Endothelial cell of umbilical vein (primary cell): ENCODE data around the gene RHBDD3. TPM values are rescaled to one million over a fixed set of nuclear protein-coding genes. Genes with fewer than 3 reads are reported as not detected.

ENCODE experiments used
- BruUV-seq: library from RNA; stranded (reverse); fragments of 400-500 nt; replicated peaks from 2 replicates; lab custom pipeline; 2021; lab: Mats Ljungman, UMichigan
- CTCF ChIA-PET: fragments of 300-600, 350-600 bp; sonication (Branson Sonifier 250); formaldehyde crosslinking; loops from one replicate; lab custom pipeline; 2021; ENCODE audit warnings: antibody characterized with exemption, inconsistent platforms; lab: Charles Lee
- POLR2A ChIA-PET: fragments of 300-600, 350-600 bp; sonication (Branson Sonifier 250); formaldehyde crosslinking; loops from one replicate; lab custom pipeline; 2021; ENCODE audit warnings: antibody characterized with exemption, inconsistent platforms; lab: Charles Lee
- DNase-seq: peaks from one replicate; pipeline ENCODE4 v3.0.0-alpha.2; 2011; ENCODE audit warnings: low read depth, low spot score
- FAIRE-seq: peaks from 2 replicates; lab custom pipeline; 2011; peaks lifted over from hg19 to GRCh38; lab: Jason Lieb, UNC
- H2AFZ ChIP-seq: 2 replicates; pipeline ENCODE4 v1.6.0; 2012; ENCODE audit warnings: low read depth, low read length, control low read depth, inconsistent platforms
- H3K27ac ChIP-seq: 2 replicates; pipeline ENCODE4 v1.5.1; 2011; ENCODE audit warnings: low read depth, mild to moderate bottlenecking, control low read depth, low read length, moderate library complexity; ENCODE audit not compliant: insufficient read depth
- H3K27me3 ChIP-seq, 2 experiments: 2 replicates each; pipeline versions ENCODE4 v1.6.0 to v1.6.1; 2011; ENCODE audit warnings: low read length in 2 of 2, mixed read lengths in 1 of 2; ENCODE audit not compliant: control insufficient read depth in 2 of 2, insufficient read depth in 2 of 2
- H3K36me3 ChIP-seq, 2 experiments: 2 replicates in 1 of 2; 3 replicates in 1 of 2; pipeline ENCODE4 v1.5.1; 2011; ENCODE audit warnings: low read length in 2 of 2, mild to moderate bottlenecking in 1 of 2, moderate library complexity in 1 of 2; ENCODE audit not compliant: control insufficient read depth in 2 of 2, insufficient read depth in 2 of 2; ENCODE audit errors: extremely low read depth in 1 of 2
- H3K4me1 ChIP-seq: 3 replicates; pipeline ENCODE4 v1.5.1; 2011; ENCODE audit warnings: mild to moderate bottlenecking, low read length; ENCODE audit not compliant: control insufficient read depth, insufficient read depth; ENCODE audit errors: extremely low read depth
- H3K4me2 ChIP-seq: 2 replicates; pipeline ENCODE4 v1.6.1; 2011; ENCODE audit warnings: low read length, control low read depth, mixed read lengths; ENCODE audit not compliant: insufficient read depth
- H3K4me3 ChIP-seq, 3 experiments: fragments of 200-600 bp in 1 of 3; sonication (generic), shearing (Covaris generic) in 1 of 3; replicated peaks in 1 of 3; 2 replicates each; pipeline ENCODE4 v1.5.1; 2011 to 2016; ENCODE audit warnings: control low read depth in 3 of 3, low read length in 3 of 3, mild to moderate bottlenecking in 2 of 3, inconsistent platforms in 1 of 3, low read depth in 1 of 3, moderate library complexity in 1 of 3; ENCODE audit not compliant: insufficient read depth in 1 of 3
- H3K79me2 ChIP-seq: 2 replicates; pipeline ENCODE4 v1.6.0; 2012; ENCODE audit warnings: low read length, inconsistent platforms; ENCODE audit not compliant: control insufficient read depth, insufficient read depth
- H3K9ac ChIP-seq: replicated peaks from 2 replicates; pipeline ENCODE3; 2011; ENCODE audit warnings: low read length, control low read depth; ENCODE audit not compliant: insufficient read depth; ENCODE audit errors: extremely low read depth
- H3K9me1 ChIP-seq: replicated peaks from 3 replicates; pipeline ENCODE4 v1.6.0; 2011; ENCODE audit warnings: mild to moderate bottlenecking, low read length; ENCODE audit not compliant: control insufficient read depth, insufficient read depth; ENCODE audit errors: extremely low read depth
- H3K9me3 ChIP-seq: replicated peaks from 2 replicates; pipeline ENCODE4 v1.5.1; 2012; ENCODE audit warnings: low read length, inconsistent platforms; ENCODE audit not compliant: control insufficient read depth, insufficient read depth
- H4K20me1 ChIP-seq: replicated peaks from 2 replicates; pipeline ENCODE3; 2011; ENCODE audit warnings: mild to moderate bottlenecking, low read length; ENCODE audit not compliant: control insufficient read depth, insufficient read depth; ENCODE audit errors: extremely low read depth
- EZH2 ChIP-seq: IDR thresholded peaks from 2 replicates; pipeline ENCODE4 v1.6.1; 2012; ENCODE audit warnings: borderline replicate concordance, low read depth, mild to moderate bottlenecking, moderate library complexity, low read length, inconsistent platforms; ENCODE audit not compliant: severe bottlenecking
- FOS ChIP-seq: IDR thresholded peaks from 2 replicates; pipeline ENCODE4 v1.6.1; 2011; ENCODE audit warnings: mild to moderate bottlenecking, low read length, moderate library complexity, borderline replicate concordance; ENCODE audit not compliant: insufficient read depth
- MYC ChIP-seq: IDR thresholded peaks from one replicate; pipeline ENCODE4 v1.6.1; 2011; ENCODE audit warnings: mild to moderate bottlenecking, low read depth, low read length
- POLR2A ChIP-seq: IDR thresholded peaks from 2 replicates; pipeline ENCODE4 v1.6.1; 2012; ENCODE audit warnings: low read depth, mild to moderate bottlenecking, control low read depth, low read length
- POLR2AphosphoS5 ChIP-seq: IDR thresholded peaks from 2 replicates; pipeline ENCODE4 v1.6.1; 2012; ENCODE audit warnings: low read depth, mild to moderate bottlenecking, control low read depth, low read length, moderate library complexity; ENCODE audit not compliant: insufficient read depth
- dilution Hi-C: fragments of 300-500 bp; cut with MboI; formaldehyde crosslinking; loops from one replicate; pipeline ENCODE4 v1.15.0; 2019; ENCODE audit warnings: low sequenced_read_pairs; ENCODE audit not compliant: extremely low pct_ligation_motif_present
- intact Hi-C: fragments of 100-400 bp; cut with micrococcal nuclease; formaldehyde crosslinking; loops from one replicate; pipeline ENCODE4 v1.10.0; 2022
- polyA plus RNA-seq, 4 experiments: library from polyadenylated mRNA; depleted of rRNA in 3 of 4; stranded (reverse) in 3 of 4; unstranded in 1 of 4; fragments of >200 nt; gene quantifications; 2 replicates each; pipeline versions ENCODE4 v1.2.1 to v1.2.3, GENCODE V29; 2011 to 2012; ENCODE audit warnings: missing spikeins in 1 of 4
- total RNA-seq: library from RNA; stranded (reverse); gene quantifications from 2 replicates; pipeline ENCODE4 v1.2.3, GENCODE V29; 2021
- TF ChIP-seq, protein P1 (sequence below), 2 donors: IDR thresholded peaks; 1 replicate in 1 of 2; 2 replicates in 1 of 2; pipeline ENCODE4 v1.5.1; 2011; ENCODE audit warnings: low read length in 2 of 2, mild to moderate bottlenecking in 2 of 2, moderate library complexity in 2 of 2, control low read depth in 1 of 2, inconsistent platforms in 1 of 2, low read depth in 1 of 2; ENCODE audit not compliant: insufficient read depth in 1 of 2; ENCODE audit errors: extremely low read depth in 1 of 2
- TF ChIP-seq, protein P2 (sequence below): IDR thresholded peaks from 2 replicates; pipeline ENCODE4 v1.6.1; 2011; ENCODE audit not compliant: insufficient read depth, insufficient read length

The RHBDD3 gene
- total and polyA plus RNA-seq, 2 donors (not counting 3 experiments of a cell fraction or from before 2014, with no cell fraction given) = 31.3 to 37.2 TPM

DNA sequence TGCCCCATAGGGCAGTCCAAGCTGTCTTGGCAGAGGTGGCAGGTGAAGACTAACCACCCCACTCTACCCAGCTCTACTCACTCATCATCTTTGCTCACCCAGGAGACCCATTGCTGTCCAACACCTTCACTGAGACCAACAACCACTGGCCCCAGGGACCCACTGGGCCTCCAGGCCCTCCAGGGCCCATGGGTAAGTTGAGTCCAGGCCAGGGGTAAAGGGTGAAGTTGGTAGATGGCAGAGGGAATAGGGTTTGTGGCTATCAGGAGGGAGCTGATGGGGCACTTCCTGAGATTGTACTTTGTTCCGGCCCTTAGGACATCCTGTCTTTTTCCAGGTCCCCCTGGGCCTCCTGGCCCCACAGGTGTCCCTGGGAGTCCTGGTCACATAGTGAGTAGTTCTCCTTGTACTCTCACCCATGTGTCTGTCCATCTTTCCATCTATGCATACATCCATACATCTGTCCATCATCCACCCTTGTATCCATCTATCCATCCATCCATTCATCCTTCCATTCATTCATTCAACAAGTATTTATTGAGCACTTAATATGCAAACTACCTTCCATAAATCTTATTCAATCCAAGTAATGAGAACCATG lies 34.4 kb downstream of the RHBDD3 start:
- H3K36me3 ChIP-seq = no peaks in the 10 kb centered on the region
- intact Hi-C loops = no loop called here
- no peaks in the 10 kb centered on the region for H4K20me1 ChIP-seq
- dilution Hi-C loops = no loop called here
- ChIA-PET POLR2A (no interaction called here), CTCF (interaction anchor here (1.5 to 2.0 kb wide), 2 partner anchors 12 to 36 kb away, joined by 4 to 8 read pairs; no protein-coding TSS in a partner anchor)
- H2AFZ ChIP-seq = no peak overlapping the region
- H3K4me1 ChIP-seq = peaks cover 8% of the 10 kb centered on the region
- H3K27ac ChIP-seq = no peak overlapping the region
- no peaks in the 10 kb centered on the region for H3K79me2 ChIP-seq
- H3K27me3 ChIP-seq = no peaks in the 10 kb centered on the region
- no peaks in the 10 kb centered on the region for H3K9me1 ChIP-seq
- no peak overlapping the region for H3K4me3 ChIP-seq
- DNase-seq (no peak), FAIRE-seq (no peak)
- no peak overlapping the region for H3K4me2 ChIP-seq
- H3K9me3 ChIP-seq = no peaks in the 10 kb centered on the region
- TF ChIP-seq POLR2A = no peak
- TF ChIP-seq, protein P1, sequence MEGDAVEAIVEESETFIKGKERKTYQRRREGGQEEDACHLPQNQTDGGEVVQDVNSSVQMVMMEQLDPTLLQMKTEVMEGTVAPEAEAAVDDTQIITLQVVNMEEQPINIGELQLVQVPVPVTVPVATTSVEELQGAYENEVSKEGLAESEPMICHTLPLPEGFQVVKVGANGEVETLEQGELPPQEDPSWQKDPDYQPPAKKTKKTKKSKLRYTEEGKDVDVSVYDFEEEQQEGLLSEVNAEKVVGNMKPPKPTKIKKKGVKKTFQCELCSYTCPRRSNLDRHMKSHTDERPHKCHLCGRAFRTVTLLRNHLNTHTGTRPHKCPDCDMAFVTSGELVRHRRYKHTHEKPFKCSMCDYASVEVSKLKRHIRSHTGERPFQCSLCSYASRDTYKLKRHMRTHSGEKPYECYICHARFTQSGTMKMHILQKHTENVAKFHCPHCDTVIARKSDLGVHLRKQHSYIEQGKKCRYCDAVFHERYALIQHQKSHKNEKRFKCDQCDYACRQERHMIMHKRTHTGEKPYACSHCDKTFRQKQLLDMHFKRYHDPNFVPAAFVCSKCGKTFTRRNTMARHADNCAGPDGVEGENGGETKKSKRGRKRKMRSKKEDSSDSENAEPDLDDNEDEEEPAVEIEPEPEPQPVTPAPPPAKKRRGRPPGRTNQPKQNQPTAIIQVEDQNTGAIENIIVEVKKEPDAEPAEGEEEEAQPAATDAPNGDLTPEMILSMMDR (IDR thresholded peaks at IDR 0.05; ENCODE audit: extremely low read depth in 1 of 2, insufficient read depth in 1 of 2, low read depth in 1 of 2, low read length in 2 of 2) = no peak
- no peak for TF ChIP-seq POLR2AphosphoS5
- TF ChIP-seq, protein P2, sequence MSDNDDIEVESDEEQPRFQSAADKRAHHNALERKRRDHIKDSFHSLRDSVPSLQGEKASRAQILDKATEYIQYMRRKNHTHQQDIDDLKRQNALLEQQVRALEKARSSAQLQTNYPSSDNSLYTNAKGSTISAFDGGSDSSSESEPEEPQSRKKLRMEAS = no peak
- TF ChIP-seq MYC = no peak
- no peak for TF ChIP-seq FOS
- TF ChIP-seq EZH2 = no peak
- no TSS peak for BruUV-seq
- no peak overlapping the region for H3K9ac ChIP-seq
